ENCODE data around the gene CINP. TPM values are rescaled to one million over a fixed set of nuclear protein-coding genes. Genes with fewer than 3 reads are reported as not detected.

Gene CINP
- total and polyA plus RNA-seq, 9 of the 15 experiments (the other 6 are each of a cell fraction or from before 2014, with no cell fraction given): 36.3 to 63.2 (median 43.7) TPM

- TF ChIP-seq REST (IDR thresholded peaks at IDR 0.05; ENCODE audit: borderline replicate concordance): peak; percentile 81
- no peak for TF ChIP-seq REST (CRISPR knock-in tag; IDR thresholded peaks at IDR 0.05; ENCODE audit: low read depth)
- TF ChIP-seq STAG1 (CRISPR knock-in tag; IDR thresholded peaks at IDR 0.05; ENCODE audit: borderline replicate concordance): peak; percentile 91
- peak; percentile 76 for TF ChIP-seq USF2 (CRISPR knock-in tag; IDR thresholded peaks at IDR 0.05)
- peak; percentile 55; the same call in 1 of the 2 replicates for TF ChIP-seq HMGXB4 (CRISPR knock-in tag; IDR thresholded peaks at IDR 0.05)
- no peak; a peak in 1 of 4 replicates for TF ChIP-seq MLLT1 (IDR thresholded peaks at IDR 0.05)
- no peak for TF ChIP-seq DMBX1 (CRISPR knock-in tag; IDR thresholded peaks at IDR 0.05; ENCODE audit: borderline replicate concordance)
- no peak for TF ChIP-seq ZNF23 (CRISPR knock-in tag; IDR thresholded peaks at IDR 0.05)
- TF ChIP-seq ZNF518B (CRISPR knock-in tag; IDR thresholded peaks at IDR 0.05): no peak
These were observed 48.3 kb downstream of the CINP start (continued) for GRCh38 chr14:102314242-102315011.
